GM19455 (cell line): Measurements from ENCODE around the gene ABHD12.

Source experiments
- ATAC-seq: cut with Tn5 transposase; IDR thresholded peaks from one replicate; pipeline ENCODE4 v1.9.1; 2021; ENCODE audit not compliant: unreplicated experiment

ABHD12 gene

DNA sequence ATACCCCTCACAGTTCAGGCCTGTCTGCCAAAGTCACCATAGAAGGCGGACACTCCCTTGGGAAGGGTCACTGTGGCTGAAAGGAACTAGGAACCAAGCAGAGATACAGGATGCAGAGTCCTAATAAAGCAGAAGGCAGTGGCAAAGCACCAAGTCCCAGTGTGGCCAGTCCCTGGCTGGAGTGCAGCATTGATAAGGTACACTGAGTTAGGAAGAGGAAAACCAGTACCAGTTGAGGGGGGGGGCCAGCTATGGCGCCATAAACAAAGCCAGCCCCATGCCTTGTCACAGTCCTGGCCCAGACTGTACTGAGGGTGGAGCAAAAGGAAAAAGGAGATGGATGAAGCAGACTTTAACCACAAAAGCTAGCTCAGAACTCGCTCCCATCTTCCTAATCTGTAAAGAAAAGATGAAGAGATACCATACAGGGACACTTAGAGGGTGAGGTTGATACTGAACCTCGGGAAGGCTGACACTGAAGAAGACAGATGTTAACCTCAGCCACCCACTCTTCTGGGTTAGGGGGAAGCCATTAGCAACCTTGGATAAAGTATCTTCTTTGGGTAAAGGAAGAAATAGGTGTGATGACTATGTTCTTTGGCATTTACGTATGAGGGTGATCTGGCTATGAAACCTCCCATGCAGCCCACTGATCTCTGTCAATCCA, 7.8 kb downstream of the ABHD12 start:
- ATAC-seq: no peak

DNA sequence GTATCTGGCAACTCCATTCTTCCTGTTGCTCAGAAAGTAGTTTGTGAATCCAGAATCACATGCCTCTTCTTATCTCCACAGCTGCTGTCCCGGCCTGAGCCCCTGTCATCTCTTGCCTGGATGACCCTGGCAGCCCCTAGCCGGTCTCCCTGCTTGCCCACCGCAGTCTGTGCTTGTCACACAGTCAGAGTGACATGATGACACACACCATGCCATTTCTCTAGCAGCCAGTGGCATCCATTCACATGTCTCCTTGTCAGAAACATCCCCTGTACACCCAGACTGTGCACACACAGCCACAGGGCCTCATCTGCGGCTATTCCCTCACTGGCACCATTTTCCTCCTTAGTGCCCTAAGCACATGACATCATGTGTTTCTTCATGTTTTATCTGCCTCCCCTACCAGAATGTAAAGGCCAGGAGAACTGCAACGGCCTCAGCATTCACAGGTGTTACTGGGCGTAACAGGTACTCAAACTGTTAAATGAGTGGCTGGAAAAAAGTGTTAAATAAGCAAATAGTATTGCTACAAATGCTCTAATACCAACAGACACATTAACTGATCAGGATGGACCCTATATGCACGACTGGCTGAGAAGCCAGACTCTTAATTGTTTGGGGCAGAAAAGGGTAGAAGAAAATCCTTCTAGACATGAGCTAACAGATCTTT, 9.6 kb downstream of the ABHD12 start:
- ATAC-seq: no peak

DNA sequence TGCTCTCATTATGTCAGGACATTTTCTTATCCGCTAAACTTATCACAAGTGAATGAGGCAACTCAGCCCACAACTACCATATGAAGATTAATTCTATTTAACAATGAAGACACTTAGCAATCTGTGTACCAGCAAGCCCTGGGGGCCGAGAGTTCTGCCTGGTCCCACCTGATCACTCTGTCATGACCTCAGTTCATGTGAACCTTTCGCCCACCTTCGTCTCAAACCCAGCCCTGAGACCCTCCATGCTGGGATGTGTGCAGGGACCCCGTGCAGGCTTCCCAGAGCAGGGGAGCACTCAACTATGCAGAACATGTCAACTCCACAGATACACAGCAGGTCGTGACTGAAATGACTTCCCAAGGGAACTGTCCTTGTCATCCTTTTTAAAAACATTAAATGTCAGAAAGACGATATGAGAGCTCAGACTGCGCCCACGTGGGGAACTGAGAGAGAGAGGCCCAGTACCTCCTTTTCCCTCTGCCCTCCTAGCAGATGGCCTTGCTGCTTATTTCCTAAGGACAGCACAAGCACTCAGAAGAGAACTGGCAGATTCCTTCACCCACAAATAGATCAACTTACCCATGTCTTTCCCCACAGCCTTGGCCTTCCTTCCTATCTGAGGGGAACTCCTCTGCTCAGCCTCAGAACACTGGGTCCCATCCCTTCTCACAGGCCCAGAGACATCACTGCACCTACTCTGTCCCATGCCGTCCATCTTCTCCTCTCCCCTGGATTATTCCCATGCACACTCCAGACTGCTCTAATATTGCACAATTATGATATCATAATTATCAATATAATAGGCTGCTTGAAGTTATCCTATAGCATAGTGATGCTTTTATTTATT, 11.5 kb downstream of the ABHD12 start:
- no peak for ATAC-seq

DNA sequence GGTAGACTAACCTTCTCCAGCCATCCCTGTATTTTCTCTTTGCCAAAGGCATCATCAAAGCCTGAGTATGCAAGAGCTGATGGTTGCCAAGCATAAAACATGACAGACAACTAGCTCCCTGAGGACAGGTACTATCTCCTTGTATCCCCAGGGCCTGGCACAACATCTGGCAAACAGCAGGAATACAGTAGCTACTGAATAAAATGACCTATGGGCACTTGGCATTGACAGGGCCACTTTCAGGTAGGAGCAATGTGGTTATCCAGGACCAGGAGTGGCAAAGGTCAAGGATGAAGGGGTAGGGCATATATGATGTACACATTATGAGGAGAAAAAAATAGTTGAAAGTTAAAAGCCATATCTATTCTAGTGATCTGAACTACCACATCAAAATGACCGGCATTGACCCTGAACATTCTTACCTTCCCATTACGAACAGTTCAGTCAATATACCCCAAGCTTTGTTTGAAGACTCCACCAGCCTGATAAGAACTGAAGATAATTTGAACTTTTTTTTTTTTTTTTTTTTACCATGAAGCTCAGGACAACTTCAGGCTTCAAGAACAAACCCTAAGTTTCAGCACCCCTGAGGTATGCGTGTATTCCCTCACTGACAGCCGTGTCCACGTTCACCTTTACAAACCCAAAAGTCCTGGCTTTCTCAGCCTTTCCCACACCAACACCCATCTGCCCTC, 12.3 kb downstream of the ABHD12 start:
- no peak for ATAC-seq

DNA sequence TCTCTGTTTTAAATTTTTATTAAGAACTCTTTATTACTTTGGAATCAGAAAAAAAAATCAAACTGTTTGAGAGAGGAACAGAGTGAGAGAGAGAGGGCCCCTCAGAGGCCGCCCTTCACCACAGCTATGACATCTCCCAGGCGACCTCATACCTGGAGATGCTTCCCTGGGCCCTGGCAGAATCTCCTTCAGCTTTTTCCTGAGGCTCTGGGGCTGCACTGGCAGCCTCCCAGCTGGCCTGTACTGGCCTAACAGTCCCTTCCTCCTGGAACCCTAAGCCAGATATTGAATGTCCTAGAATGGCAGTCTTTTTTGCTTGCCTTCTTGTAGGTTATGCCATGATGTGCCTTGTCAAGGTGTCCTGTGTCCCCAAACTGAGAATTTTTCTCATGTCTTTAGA, 13.7 kb downstream of the ABHD12 start:
- no peak for ATAC-seq

DNA sequence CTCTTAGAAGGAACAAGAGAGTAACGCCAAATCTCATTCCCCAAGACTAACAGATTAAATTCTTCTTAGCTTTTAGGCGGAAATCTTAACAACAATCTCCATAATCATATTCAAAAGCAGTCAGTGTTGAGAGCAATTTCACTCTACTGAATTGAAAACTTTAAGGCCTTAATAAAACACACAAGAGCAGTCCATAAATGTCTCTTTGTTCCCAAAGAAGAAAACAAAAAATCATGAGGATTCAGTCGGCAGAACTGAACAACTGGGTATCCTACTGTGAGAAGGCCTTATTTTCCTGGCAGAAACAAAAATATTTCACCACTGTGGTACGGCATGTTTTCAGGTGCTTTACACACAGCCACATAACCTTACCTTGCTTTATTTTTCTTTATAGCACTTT, 14.4 kb downstream of the ABHD12 start:
- no peak for ATAC-seq

DNA sequence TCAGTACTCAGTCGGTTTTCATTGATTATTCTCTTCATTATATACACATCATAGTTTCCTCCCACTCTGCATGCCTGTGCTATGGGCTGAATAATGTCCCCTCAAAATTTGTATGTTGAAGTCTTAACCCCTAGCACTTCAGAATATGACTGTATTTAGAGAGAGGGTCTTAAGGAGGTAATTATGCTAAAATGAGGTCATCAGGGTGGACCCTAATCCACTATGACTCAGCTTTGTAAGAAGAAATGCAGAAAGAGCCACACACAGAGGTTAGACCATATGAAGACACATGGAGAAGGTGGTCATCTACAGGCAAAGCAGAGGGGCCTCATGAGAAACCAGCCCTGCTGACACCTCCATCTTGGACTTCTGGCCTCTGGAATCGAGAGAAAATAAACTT, 15.8 kb downstream of the ABHD12 start:
- ATAC-seq: no peak

DNA sequence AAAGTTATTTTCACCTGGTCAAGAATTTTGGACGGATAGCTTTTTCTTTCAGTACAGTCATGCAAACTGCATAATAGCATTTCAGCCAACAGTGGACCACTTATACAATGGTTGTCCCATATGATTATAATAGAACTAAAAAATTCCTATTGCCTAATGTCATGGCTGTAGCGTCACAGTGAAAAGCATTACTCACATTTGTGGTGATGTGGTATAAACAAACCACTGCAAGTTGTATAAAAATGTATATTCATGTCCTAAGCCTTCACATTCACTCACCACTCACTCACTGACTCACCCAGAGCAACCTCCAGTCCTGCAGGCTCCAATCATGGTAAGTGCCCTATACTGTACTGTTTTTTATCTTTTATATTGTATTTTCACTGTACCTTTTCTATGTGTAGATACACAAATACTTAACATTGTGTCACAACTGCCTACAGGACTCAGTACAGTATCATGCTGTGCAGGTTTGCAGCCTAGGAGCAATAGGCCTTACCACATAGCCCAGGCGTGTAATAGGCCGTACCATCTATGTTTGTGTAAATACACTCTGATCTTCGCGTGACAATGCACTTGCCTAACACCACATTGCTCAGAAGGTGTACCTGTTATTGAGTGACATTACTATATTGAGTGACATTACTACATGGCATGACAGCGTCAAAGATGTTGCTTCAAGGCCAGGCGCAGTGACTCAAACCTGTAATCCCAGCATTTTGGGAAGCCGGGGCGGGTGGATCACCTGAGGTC, 17.9 kb downstream of the ABHD12 start:
- ATAC-seq: no peak

DNA sequence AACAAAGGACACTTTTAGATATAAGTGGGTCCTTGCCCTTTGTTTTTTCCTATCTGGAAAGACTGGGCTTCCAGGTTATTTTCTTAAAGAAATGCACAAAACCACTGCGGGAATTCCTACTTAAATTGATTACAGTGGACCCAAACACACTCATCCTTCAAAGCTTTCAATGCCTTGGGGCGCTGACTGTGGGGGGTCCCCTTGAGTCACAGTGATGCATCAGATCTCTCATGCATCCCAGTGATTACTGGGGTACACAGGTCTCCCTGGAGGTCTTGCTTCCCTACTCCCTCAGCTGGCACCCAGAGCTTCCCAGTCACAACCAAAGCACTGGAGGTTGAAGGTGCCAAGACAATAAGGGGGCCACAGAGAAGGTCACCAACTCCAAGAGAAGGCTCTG, 20.7 kb downstream of the ABHD12 start:
- ATAC-seq: no peak

DNA sequence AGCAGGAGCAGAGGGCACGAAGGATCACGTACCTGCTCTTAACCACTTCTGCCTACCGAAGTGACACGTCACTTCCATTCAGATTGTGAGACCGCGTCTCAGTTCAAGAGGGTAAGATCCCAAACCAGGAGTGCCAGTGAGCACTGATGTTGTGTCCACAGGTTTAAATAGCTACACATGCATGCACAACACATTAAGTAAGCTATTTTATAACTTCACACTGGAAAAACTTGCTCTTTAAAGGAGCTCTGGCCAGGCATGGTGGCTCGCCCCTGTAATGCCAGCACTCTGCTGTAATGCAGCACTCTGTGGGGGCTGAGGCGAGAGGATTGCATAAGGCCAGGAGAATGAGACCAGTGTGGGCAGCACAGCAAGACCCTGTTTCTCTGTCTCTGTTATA, 21.1 kb downstream of the ABHD12 start:
- no peak for ATAC-seq

DNA sequence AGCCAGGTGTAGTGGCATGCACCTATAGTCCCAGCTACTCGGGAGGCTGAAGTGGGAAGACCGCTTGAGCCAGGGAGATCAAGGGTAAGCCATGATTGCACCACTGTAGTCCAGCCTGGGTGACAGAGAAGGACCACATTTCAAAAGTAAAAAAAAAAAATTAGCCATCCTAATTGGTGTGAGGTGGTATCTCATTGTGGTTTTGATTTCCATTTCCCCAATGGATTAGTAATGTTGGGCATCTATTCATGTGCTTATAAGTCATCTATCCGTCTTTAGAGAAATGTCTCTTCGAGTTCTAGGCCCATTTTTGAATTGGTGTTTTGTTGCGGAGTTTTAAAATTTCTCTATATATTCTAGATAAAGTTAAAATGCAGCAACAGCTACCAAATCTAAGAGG, 21.7 kb downstream of the ABHD12 start:
- ATAC-seq: no peak

DNA sequence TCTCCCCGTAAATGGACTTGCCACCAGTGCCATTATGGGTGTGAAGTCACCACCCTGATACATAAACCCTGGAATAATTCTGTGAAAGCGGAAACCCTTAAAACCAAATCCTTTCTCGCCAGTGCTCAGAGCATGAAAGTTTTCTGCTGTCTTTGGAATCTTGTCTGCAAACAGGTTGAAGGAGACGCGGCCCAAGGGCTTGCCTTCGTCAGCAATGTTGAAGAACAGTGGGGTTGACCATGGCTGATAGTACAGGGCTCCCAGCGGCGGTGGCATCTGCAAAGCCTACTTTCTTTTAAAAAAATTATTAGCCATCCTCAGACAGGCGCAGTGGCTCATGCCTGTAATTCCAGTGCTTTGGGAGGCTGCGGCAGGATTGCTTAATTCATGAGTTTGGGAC, 22.1 kb downstream of the ABHD12 start:
- no peak for ATAC-seq

DNA sequence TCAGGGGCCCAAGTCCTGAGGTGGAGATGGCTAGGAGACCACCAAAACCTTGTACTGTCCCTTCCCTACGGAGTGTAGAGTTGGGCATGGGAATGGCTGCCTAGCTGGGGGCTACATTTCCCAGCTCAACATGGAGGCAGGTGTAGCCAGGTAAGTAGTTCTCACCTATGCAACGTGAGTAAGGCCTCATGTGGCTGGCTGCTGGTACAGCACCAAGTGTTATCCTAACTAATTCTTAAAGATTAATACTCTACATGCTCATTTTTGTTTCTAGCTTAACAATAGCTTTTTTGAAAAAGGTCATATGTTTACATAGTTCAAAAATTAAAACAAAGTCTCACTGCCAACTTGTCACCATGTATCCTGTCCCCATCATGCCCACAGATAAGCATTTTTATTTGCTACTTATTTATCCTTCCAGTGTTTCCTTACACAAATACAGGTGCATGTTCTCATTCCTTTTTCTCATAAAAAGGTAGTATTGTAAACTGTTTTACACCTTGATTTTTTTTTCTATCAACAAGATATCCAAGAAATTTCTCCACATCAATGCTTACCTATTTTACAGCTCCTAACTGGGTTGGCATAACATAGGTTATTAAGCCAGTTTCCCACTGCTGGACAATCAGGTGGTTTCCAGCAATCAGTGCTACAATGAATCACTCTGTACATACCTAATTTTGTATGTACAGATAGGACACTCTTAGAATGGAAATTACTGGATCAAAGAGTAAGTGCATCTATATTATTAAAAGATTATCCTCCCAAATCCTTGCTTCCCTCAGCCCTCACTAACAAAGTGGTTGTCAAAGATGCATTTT, 25.5 kb downstream of the ABHD12 start:
- ATAC-seq: no peak

DNA sequence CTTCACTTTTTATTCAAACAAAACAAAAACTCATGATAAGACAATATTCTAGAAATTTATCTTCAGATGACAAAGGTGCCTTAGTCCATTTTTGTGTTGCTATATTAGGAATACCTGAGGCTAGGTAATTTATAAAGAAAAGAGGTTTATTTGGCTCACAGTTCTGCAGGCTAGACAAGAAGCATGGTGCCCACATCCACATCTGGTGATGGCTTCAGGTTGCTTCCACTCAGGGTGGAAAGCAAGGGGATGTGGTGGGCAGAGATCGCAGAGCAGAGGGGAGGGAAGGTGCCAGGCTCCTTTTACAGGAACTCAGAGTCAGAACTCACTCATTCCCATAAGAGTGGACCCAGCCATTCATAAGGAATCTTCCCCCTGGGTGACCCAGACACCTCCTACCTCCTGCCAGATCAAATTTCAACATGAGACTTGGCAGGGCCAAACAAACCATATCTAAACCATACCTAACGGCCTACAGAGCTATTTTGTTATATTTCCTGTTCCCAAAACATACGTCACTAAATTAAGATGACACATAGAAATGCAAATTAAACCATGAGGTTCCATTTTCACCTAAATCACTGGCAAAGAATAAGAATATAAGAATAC, 26.4 kb downstream of the ABHD12 start:
- no peak for ATAC-seq

DNA sequence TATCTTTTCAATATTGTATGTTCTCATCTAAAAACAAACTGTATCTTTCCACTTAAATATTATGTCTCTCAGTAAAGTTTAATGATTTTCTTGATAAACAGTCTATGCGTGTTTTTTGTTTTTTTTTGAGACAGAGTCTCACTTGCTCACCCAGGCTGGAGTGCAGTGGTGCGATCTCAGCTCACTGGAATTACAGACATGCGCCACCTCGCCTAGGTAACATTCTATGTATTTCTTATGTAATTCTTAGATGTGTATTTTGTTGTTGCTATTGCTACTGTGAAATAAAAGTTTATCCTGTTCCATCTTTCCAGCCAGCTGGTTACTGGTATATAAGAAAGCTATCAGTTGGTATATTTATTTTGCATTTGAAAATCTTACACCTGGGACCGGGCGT, 29.4 kb downstream of the ABHD12 start:
- ATAC-seq: no peak

DNA sequence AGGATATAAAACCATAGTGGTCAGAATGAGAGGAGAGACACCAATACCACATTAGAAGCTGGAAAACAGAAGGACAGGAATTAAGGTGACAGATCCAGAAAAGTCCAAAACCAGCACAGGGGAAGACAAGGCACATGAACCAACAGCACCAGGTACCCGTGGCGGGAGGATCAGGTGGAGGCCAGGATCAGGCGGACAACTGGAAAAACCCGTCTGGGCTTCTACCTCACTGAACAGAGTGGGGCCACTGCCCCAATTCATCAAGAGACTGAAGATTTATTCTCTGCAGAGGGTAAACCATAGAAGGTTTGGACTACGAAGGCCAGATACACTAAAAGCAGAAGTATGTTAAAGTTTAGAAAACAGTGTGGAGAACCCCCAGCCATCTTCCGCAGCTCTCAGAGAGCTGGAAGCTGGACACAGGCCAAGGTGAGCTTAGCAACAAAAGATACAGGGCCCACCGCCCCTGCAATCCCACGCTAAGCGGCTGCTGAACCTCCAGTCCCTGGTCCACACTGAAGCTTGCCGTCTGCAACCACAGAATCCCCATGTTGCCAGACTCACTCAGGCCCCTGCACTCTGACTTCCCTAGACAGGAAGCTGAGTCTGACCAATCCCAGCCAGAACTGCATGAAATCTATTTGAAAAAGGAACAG, 29.9 kb downstream of the ABHD12 start:
- ATAC-seq: no peak

DNA sequence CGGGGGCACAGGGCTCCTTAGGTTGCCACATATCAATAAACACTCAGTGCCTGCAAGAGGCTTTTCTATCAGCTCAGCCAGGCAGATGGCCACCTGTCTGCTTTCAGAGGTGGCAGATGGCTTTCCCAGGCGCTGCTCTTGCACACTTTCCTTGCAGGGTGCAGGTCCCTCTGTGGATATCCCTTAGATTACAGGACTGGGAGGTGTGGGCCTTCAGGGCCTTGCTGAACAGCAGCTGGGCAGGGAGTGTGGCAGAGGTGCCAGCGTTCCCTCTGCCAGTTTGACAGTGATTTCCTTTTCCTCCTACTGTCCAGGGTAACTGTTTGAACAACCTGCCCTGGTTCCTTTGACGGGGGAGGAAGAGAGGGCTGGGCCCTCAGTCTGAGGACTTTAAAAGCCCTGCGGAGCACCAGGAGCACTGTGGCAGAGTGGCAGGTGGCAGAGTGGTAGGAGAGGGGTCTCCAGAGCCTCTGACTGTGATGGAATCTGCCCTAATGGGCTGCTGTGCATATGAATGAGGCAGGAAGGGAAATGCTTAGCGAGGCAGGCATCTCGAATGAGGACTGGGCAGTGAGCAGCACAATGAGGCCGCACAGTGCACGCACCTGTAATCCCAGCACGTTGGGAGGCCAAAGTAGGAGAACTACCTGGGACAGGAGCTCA, 34.2 kb downstream of the ABHD12 start:
- no peak for ATAC-seq

DNA sequence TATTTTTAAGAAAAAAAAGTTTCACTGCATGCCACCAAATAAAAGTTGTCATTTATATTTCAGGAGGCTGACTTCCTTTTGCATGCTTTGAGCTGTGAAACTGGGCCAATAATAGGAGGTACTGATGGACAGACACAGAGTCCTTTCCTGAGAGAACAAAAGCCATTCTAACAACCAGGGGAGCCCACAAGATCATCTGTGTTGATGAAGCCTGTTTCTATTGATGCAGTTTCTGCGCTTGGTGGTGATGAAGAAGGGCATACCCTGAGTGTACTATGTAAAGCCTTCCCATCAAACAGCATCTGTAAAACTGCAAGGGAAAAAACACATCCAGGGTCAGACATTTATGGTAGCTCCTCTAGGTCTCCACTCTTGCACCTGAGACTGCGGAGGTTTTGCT, 34.8 kb downstream of the ABHD12 start:
- no peak for ATAC-seq
